Caki2 (cell line): ENCODE data around the gene VASH2. TPM values are rescaled to one million over a fixed set of nuclear protein-coding genes. Genes with fewer than 3 reads are reported as not detected.
"Not testable (repeated sequence)": the region's sequence is repeated elsewhere in the genome, so short reads cannot be mapped to it uniquely, and the experiment has no call there.

Source experiments
- DNase-seq: peaks from one replicate; pipeline ENCODE4 v3.0.0-alpha.2; 2015; ENCODE audit warnings: low read depth
- in situ Hi-C: cut with HindIII; loops from 2 replicates; pipeline ENCODE4 v1.10.0; 2016; ENCODE audit warnings: low sequenced_read_pairs, low pct_unique_long_range_greater_than_20kb, mixed read lengths
- total RNA-seq: library from RNA; depleted of rRNA; stranded (reverse); fragments of >200 nt; shearing (Covaris generic); gene quantifications from 2 replicates; pipeline ENCODE4 v1.2.3, GENCODE V29; 2014; ENCODE audit warnings: low replicate concordance; rRNA removed

Gene VASH2
- total RNA-seq, 1 experiment from 2014 or later, result 0.74 TPM

- no peak for DNase-seq
- in situ Hi-C loops, result no loop called here
Observed at GRCh38 chr1:212994926-212995325, 44.6 kb downstream of the VASH2 start.

GRCh38 chr1:213003256-213003655 lies 52.9 kb downstream of the VASH2 start:
- in situ Hi-C loops, result no loop called here
- no peak for DNase-seq

- in situ Hi-C loops, result no loop called here
- DNase-seq, result no peak
Observed at GRCh38 chr1:213008564-213008963, 58.2 kb downstream of the VASH2 start.

GRCh38 chr1:213014642-213015041 lies 64.3 kb downstream of the VASH2 start:
- in situ Hi-C loops, result no loop called here
- DNase-seq, result no peak

GRCh38 chr1:213015099-213016050 lies 65.0 kb downstream of the VASH2 start, which contains the start of gene ANGEL2:
Gene ANGEL2 (minus strand): TSS chr1:213015867. CDS start chr1:213015671, 196 bp downstream.
- DNase-seq, result peak; percentile 94
- in situ Hi-C loops, result no loop called here

- in situ Hi-C loops, result no loop called here
- no peak for DNase-seq
Observed at GRCh38 chr1:213017447-213018273, 67.3 kb downstream of the VASH2 start.

DNA sequence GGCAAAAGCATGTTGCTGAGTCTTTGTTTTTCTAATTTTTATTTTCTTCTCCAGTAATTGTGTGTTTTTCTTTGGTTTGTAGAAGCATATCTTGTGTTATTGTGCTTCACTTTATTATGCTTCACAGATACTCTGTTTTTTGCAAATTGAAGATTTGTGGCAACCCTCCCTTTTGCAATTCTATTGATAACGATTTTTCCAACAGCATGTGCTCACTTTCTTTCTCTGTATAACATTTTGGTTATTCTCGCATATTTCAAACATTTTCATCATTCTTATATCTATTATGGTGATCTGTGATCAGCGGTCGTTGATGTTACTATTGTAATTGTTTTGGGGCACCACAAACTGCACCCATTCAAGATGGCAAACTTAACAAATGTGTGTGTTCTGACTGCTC lies 69.1 kb downstream of the VASH2 start:
- no peak for DNase-seq
- in situ Hi-C loops, result no loop called here

GRCh38 chr1:213020016-213020415 lies 69.7 kb downstream of the VASH2 start:
- in situ Hi-C loops, result no loop called here
- no peak for DNase-seq

GRCh38 chr1:213027024-213027423 lies 76.7 kb downstream of the VASH2 start:
- DNase-seq, in situ Hi-C loops: not testable (repeated sequence)

DNA sequence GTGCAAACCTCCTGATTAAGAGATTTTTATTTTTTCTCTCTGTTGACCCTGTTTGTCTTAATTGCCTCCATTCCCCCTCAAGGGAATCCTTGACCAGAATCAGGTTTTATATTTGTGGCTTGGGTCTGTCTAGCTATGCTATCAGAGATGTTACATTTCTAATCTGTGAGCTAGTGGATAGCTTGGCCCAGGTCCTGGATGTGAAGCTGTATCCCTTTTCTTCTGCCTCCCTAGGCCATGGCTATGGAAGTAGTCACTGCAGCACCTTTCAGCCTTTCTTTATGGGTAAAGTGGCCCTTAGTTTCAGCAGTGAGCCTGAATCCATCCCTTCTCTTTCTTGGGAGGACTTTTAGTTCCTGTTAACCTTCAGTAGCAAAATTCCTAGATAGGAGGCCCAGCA lies 82.3 kb downstream of the VASH2 start:
- no peak for DNase-seq

DNA sequence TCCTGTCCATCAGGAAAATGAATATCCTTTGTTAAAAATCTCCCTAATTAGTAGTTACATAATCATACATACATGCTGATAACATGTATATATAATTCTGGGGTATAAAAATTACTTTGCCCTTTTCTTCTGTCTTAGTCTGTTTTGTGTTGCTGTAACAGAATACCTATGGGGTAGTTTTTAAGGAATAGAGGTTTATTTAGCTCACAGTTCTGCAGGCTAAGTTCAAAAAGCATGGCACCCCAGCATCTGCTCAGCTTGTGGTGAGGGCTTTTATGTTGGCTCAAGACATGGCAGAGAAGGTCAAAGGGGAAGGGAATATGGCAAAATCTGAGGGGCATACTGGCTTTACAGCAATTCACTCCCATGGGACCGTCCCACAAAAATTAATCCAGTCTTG lies 84.4 kb downstream of the VASH2 start:
- in situ Hi-C loops, result no loop called here
- DNase-seq, result no peak

More for the DNA sequence above, 82.3 kb downstream of the VASH2 start:
- in situ Hi-C loops, result no loop called here

- in situ Hi-C loops, result no loop called here
- no peak for DNase-seq
Observed at GRCh38 chr1:213035573-213035972, 85.2 kb downstream of the VASH2 start.

Other genes starting within 250 kb of the VASH2 start
- gene NSL1, start 158.8 kb upstream of the VASH2 start, total RNA-seq, result 54.7 and 65.7 TPM in 2 replicates
- gene TATDN3, start 158.6 kb upstream of the VASH2 start, total RNA-seq, result 11.5 and 11.8 TPM in 2 replicates
- gene SPATA45, start 102.9 kb upstream of the VASH2 start, total RNA-seq, result not detected in 2 replicates
- gene FLVCR1, start 92.3 kb upstream of the VASH2 start, total RNA-seq, result 10.3 and 20.4 TPM in 2 replicates
- gene ANGEL2, start 65.3 kb downstream of the VASH2 start, total RNA-seq, result 28.5 and 38.5 TPM in 2 replicates
- 11.6 and 13.1 TPM in 2 replicates for gene RPS6KC1, start 100.7 kb downstream of the VASH2 start, total RNA-seq